RWPE1 (cell line): Measurements from ENCODE around the gene CNOT3.

Experiments used
- CTCF ChIA-PET: fragments of 350-600 bp; sonication (Branson Sonifier 250); formaldehyde crosslinking; extraction: SDS; loops from one replicate; lab custom pipeline; 2021; lab: Yijun Ruan, JAX
- POLR2A ChIA-PET: fragments of 400-600 bp; formaldehyde crosslinking; extraction: SDS; loops from one replicate; lab custom pipeline; 2020; ENCODE audit warnings: antibody characterized with exemption; ENCODE audit not compliant: low non-redundant PET; lab: Yijun Ruan, JAX
- DNase-seq: peaks from one replicate; pipeline ENCODE4 v3.0.0; 2012; ENCODE audit warnings: low spot score
- H3K27ac ChIP-seq: fragments of 450-650 bp; 2 replicates; pipeline ENCODE4 v1.5.1; 2017
- CTCF ChIP-seq: fragments of 450-650 bp; conservative IDR thresholded peaks from 2 replicates; pipeline ENCODE4 v1.5.1; 2017; ENCODE audit warnings: low read depth, mild to moderate bottlenecking

Gene CNOT3

DNA sequence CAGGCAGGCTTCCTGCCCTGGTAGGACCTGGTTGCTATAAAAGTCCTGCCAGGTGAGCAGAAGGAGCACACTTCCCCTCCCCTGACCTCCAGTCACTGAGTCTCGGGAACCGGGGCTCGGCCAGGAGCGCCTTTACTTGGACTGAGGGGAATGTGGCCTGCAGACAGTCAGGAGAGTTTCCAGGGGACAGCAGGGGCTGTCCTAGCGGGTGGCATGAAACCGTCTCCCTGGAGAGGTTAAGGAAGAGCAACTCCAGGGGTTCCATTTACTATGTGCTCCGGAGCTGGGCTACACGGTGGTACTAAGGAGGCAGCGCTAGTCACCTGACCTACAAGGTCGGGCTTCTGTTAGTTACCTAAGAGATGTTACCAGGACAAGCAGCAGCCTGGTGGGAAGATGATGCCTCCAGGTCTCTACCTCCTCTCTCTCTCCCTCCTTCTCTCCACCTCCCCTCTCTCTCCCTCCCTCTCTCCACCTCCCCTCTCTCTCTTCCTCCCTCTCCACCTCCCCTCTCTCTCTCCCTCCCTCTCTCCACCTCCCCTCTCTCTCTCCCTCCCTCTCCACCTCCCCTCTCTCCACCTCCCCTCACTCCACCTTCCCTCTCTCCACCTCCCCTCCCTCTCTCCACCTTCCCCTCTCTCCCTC is 4.1 kb upstream of the CNOT3 start:
- TF ChIP-seq CTCF, result no peak
- ChIA-PET POLR2A (no interaction called here), CTCF (interaction anchor here (0.6 kb wide), 1 partner anchor 25 kb away, joined by 3 read pairs; no protein-coding TSS in a partner anchor)
- H3K27ac ChIP-seq, result peak overlapping the region; percentile 85
- DNase-seq, result no peak

GRCh38 chr19:54133957-54134590 is 3.5 kb upstream of the CNOT3 start:
- peak overlapping the region; percentile 94 for H3K27ac ChIP-seq
- ChIA-PET POLR2A (no interaction called here), CTCF (no interaction called here)
- no peak for TF ChIP-seq CTCF
- DNase-seq, result no peak

DNA sequence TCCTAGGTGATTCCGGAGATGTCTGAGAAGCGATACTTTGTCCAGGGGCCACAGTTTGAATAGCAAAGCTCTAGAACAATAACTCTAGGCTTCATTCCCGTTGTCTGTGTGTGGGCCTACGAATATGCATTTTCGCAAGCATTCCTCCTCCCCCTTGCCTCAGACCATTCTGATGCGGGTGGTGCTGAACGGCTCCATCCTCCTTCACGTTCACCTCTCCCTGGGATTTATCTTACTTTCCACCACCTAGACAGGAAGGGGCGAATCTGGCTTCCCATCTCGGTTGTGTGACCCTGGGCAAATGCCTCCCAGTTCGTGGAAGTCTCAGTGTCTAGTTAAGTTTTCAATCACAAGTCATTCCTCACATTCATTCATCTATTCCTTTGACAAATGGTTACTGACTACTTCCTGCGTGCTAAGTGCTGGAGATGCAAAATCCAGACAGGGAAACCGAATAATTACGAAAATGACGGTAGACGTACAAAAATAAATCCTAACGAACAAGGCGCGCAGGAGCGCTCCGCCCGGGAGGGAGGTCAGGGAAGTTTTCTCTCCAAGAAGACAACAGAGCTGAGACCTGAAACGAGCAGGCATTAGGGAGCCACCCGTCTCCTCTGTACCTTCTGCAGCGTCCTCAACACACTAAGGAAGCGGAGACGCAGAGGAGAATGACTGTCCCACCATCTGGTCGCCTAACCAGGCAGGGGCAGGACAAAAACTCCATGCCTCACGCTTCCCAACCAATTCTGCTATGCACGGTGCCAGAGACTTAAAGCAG is 1.3 kb upstream of the CNOT3 start:
- POLR2A ChIA-PET, result interaction anchor here (0.8 to 1.6 kb wide), 4 partner anchors 11 to 24 kb away, joined by 3 to 5 read pairs (median 4); partner anchors contain the start of genes LENG1, PRPF31 and TFPT
- peak overlapping the region; percentile 94 for H3K27ac ChIP-seq
- CTCF ChIA-PET, result no interaction called here
- no peak for TF ChIP-seq CTCF
- DNase-seq, result no peak

DNA sequence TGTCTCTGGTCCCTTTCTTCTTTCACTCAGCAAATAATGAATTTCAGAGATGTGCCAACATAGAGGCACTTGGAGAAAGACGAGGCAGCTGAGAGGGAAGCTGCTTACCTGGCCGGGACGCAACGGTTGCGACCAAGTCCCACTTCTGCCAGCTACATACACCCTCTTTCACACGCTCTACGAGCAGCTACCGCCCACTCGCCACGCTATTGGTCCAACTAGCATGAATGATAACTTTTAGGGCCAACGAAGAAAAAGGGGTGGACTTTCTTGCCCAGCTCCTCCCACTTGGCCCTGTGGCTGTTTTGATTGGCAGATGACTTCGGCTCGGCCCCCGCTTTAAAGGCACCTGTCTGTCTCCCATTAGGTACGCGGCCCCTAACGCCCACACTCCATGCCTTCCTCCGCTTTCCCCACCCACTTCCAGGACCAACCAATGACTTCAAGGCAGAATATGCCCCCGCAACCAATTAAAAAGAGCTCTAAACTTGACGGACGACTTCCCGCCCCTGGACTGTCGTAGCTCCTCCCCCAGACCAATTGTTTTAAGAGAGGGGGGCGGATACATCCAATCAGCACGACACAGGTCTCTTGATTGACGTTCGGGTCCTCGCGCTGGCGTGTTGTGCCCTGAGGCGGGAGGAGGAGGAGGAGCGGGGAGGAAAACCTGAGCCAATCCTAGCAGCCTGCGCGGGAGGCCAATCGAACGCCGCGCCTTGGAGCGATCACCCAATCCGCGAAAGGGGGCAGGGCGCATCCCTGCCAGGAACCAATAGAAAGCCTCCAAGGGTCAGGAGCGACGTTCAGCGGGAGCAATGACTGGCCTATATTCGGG is 481 bp upstream of the CNOT3 start:
- DNase-seq, result peak; percentile 99
- H3K27ac ChIP-seq, result peak overlapping the region; percentile 94
- no peak for TF ChIP-seq CTCF
- CTCF ChIA-PET, result no interaction called here
- POLR2A ChIA-PET, result interaction anchor here (0.6 to 1.6 kb wide), 5 partner anchors 11 to 469 kb away, joined by 3 to 5 read pairs (median 3); partner anchors contain the start of genes LENG1, PRPF31 and TFPT

- no peak for DNase-seq
- ChIA-PET POLR2A (interaction anchor here (0.6 kb wide), 1 partner anchor 316 kb away, joined by 3 read pairs; no protein-coding TSS in a partner anchor), CTCF (no interaction called here)
- H3K27ac ChIP-seq, result peak overlapping the region; percentile 86
- TF ChIP-seq CTCF, result no peak
These were observed 1.1 kb downstream of the CNOT3 start for GRCh38 chr19:54138489-54139256.
